ENCODE results near the gene MFSD12.
"Not testable (repeated sequence)": the region's sequence is repeated elsewhere in the genome, so short reads cannot be mapped to it uniquely, and the experiment has no call there.

MFSD12 gene

GRCh38 chr19:3532154-3532786 lies 25.1 kb downstream of the MFSD12 start:
- no peak for TF ChIP-seq ZFP30 (CRISPR knock-in tag; IDR thresholded peaks at IDR 0.05)
- TF ChIP-seq OSR1 (CRISPR knock-in tag; IDR thresholded peaks at IDR 0.05), result no peak
- no peak for TF ChIP-seq BACH2 (CRISPR knock-in tag; IDR thresholded peaks at IDR 0.05; ENCODE audit: borderline replicate concordance)
- TF ChIP-seq, protein P1, sequence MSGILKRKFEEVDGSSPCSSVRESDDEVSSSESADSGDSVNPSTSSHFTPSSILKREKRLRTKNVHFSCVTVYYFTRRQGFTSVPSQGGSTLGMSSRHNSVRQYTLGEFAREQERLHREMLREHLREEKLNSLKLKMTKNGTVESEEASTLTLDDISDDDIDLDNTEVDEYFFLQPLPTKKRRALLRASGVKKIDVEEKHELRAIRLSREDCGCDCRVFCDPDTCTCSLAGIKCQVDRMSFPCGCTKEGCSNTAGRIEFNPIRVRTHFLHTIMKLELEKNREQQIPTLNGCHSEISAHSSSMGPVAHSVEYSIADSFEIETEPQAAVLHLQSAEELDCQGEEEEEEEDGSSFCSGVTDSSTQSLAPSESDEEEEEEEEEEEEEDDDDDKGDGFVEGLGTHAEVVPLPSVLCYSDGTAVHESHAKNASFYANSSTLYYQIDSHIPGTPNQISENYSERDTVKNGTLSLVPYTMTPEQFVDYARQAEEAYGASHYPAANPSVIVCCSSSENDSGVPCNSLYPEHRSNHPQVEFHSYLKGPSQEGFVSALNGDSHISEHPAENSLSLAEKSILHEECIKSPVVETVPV (CRISPR knock-in tag; IDR thresholded peaks at IDR 0.05), result no peak
- no peak for TF ChIP-seq RARB (CRISPR knock-in tag; IDR thresholded peaks at IDR 0.05)
- TF ChIP-seq SNAI2 (CRISPR knock-in tag; IDR thresholded peaks at IDR 0.05), result no peak
- TF ChIP-seq POU6F1 (CRISPR knock-in tag; IDR thresholded peaks at IDR 0.05; ENCODE audit: borderline replicate concordance, low read depth), result no peak
- no peak for TF ChIP-seq TCF4 (CRISPR knock-in tag; IDR thresholded peaks at IDR 0.05; ENCODE audit: borderline replicate concordance)
- TF ChIP-seq ZFP3 (CRISPR knock-in tag; IDR thresholded peaks at IDR 0.05), result no peak
- ATAC-seq, result no peak

GRCh38 chr19:3531716-3532115 lies 25.7 kb downstream of the MFSD12 start:
- no peak for ATAC-seq
- TF ChIP-seq OSR1 (CRISPR knock-in tag; IDR thresholded peaks at IDR 0.05) (no peak), POU6F1 (CRISPR knock-in tag; IDR thresholded peaks at IDR 0.05; ENCODE audit: borderline replicate concordance, low read depth) (no peak), GLIS3 (CRISPR knock-in tag; IDR thresholded peaks at IDR 0.05) (no peak), ESRRG (CRISPR knock-in tag; IDR thresholded peaks at IDR 0.05) (no peak), ZNF565 (CRISPR knock-in tag; conservative IDR thresholded peaks at IDR 0.05; ENCODE audit: low read depth) (no peak), PATZ1 (CRISPR knock-in tag; IDR thresholded peaks at IDR 0.05; ENCODE audit: borderline replicate concordance) (no peak), ZFP30 (CRISPR knock-in tag; IDR thresholded peaks at IDR 0.05) (no peak)
- TF ChIP-seq, protein P1 (CRISPR knock-in tag; IDR thresholded peaks at IDR 0.05), result no peak

- TF ChIP-seq PATZ1 (CRISPR knock-in tag; IDR thresholded peaks at IDR 0.05; ENCODE audit: borderline replicate concordance) (no peak), CSDC2 (CRISPR knock-in tag; IDR thresholded peaks at IDR 0.05) (no peak), ZNF8 (CRISPR knock-in tag; IDR thresholded peaks at IDR 0.05) (no peak), RARB (CRISPR knock-in tag; IDR thresholded peaks at IDR 0.05) (no peak), POU6F1 (CRISPR knock-in tag; IDR thresholded peaks at IDR 0.05; ENCODE audit: borderline replicate concordance, low read depth) (no peak)
- TF ChIP-seq, protein P2, sequence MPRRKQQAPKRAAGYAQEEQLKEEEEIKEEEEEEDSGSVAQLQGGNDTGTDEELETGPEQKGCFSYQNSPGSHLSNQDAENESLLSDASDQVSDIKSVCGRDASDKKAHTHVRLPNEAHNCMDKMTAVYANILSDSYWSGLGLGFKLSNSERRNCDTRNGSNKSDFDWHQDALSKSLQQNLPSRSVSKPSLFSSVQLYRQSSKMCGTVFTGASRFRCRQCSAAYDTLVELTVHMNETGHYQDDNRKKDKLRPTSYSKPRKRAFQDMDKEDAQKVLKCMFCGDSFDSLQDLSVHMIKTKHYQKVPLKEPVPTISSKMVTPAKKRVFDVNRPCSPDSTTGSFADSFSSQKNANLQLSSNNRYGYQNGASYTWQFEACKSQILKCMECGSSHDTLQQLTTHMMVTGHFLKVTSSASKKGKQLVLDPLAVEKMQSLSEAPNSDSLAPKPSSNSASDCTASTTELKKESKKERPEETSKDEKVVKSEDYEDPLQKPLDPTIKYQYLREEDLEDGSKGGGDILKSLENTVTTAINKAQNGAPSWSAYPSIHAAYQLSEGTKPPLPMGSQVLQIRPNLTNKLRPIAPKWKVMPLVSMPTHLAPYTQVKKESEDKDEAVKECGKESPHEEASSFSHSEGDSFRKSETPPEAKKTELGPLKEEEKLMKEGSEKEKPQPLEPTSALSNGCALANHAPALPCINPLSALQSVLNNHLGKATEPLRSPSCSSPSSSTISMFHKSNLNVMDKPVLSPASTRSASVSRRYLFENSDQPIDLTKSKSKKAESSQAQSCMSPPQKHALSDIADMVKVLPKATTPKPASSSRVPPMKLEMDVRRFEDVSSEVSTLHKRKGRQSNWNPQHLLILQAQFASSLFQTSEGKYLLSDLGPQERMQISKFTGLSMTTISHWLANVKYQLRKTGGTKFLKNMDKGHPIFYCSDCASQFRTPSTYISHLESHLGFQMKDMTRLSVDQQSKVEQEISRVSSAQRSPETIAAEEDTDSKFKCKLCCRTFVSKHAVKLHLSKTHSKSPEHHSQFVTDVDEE (CRISPR knock-in tag; IDR thresholded peaks at IDR 0.05), result no peak
- ATAC-seq, result no peak
These were observed 27.0 kb downstream of the MFSD12 start for GRCh38 chr19:3530389-3530788.

DNA sequence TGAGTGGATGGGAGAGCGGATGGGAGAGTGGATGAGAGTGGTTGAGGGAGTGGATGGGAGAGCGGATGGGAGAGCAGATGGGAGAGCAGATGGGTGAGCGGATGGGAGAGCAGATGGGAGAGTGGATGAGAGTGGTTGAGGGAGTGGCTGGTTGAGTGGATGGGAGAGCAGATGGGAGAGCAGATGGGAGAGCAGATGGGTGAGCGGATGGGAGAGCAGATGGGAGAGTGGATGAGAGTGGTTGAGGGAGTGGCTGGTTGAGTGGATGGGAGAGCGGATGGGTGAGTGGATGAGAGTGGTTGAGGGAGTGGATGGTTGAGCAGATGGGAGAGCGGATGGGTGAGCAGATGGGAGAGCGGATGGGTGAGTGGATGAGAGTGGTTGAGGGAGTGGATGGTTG lies 28.1 kb downstream of the MFSD12 start:
- not testable (repeated sequence) for ATAC-seq

Measured in SK-N-SH treated with all-trans-retinoic acid at 6 μM for 48 hours (cell line).